Calu3 (cell line): ENCODE data around the gene KCTD21. TPM values are rescaled to one million over a fixed set of nuclear protein-coding genes. Genes with fewer than 3 reads are reported as not detected.
"Not testable (repeated sequence)": the region's sequence is repeated elsewhere in the genome, so short reads cannot be mapped to it uniquely, and the experiment has no call there.

Experiments
- Bru-seq: library from RNA; stranded (reverse); fragments of 400-500 nt; gene quantifications from one replicate; lab custom pipeline; 2021; lab: Mats Ljungman, UMichigan
- BruChase-seq, 2 experiments: library from RNA; stranded (reverse); fragments of 400-500 nt; gene quantifications; one replicate each; lab custom pipeline; 2021; lab: Mats Ljungman, UMichigan
- BruUV-seq: library from RNA; stranded (reverse); fragments of 400-500 nt; replicated peaks from 2 replicates; lab custom pipeline; 2021; lab: Mats Ljungman, UMichigan
- CTCF ChIA-PET: fragments of 300-600 bp; sonication (Branson Sonifier 250); formaldehyde crosslinking; loops from one replicate; lab custom pipeline; 2022; ENCODE audit warnings: antibody characterized with exemption; lab: Charles Lee
- DNase-seq: peaks from one replicate; pipeline ENCODE4 v3.0.0; 2022
- H3K27ac Mint-ChIP-seq: one replicate; pipeline ENCODE4 v1.8.0; 2022; ENCODE audit warnings: mixed read lengths; ENCODE audit not compliant: unreplicated experiment
- H3K27me3 Mint-ChIP-seq: one replicate; pipeline ENCODE4 v1.8.0; 2022; ENCODE audit warnings: mixed read lengths; ENCODE audit not compliant: unreplicated experiment
- H3K36me3 Mint-ChIP-seq: one replicate; pipeline ENCODE4 v1.8.0; 2022; ENCODE audit warnings: mild to moderate bottlenecking, moderate library complexity, mixed read lengths; ENCODE audit not compliant: insufficient read depth, unreplicated experiment
- H3K4me1 Mint-ChIP-seq: one replicate; pipeline ENCODE4 v1.8.0; 2022; ENCODE audit warnings: mild to moderate bottlenecking, low read depth, mixed read lengths; ENCODE audit not compliant: unreplicated experiment
- H3K4me3 Mint-ChIP-seq: one replicate; pipeline ENCODE4 v1.8.0; 2022; ENCODE audit warnings: mild to moderate bottlenecking, low read depth, moderate library complexity, mixed read lengths; ENCODE audit not compliant: unreplicated experiment
- H3K9me3 Mint-ChIP-seq: one replicate; pipeline ENCODE4 v1.8.0; 2022; ENCODE audit warnings: low read depth, mixed read lengths; ENCODE audit not compliant: unreplicated experiment
- intact Hi-C: fragments of 100-400 bp; cut with micrococcal nuclease; formaldehyde crosslinking; loops from one replicate; pipeline ENCODE4 v1.10.0; 2022; ENCODE audit not compliant: unreplicated experiment
- long read RNA-seq: library from polyadenylated mRNA; stranded (forward); transcript quantifications from one replicate; pipeline ENCODE4 v2.0.0, GENCODE V29; 2022
- total RNA-seq: library from RNA; stranded (reverse); gene quantifications from 2 replicates; pipeline ENCODE4 v1.2.3, GENCODE V29; 2022
- TF ChIP-seq, protein P1 (sequence below): fragments of 200-600 bp; IDR thresholded peaks from one replicate; pipeline ENCODE4 v1.8.0; 2022; ENCODE audit warnings: antibody characterized with exemption; ENCODE audit not compliant: unreplicated experiment

The KCTD21 gene, protein sequence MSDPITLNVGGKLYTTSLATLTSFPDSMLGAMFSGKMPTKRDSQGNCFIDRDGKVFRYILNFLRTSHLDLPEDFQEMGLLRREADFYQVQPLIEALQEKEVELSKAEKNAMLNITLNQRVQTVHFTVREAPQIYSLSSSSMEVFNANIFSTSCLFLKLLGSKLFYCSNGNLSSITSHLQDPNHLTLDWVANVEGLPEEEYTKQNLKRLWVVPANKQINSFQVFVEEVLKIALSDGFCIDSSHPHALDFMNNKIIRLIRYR
- total RNA-seq = 8.5 and 8.7 TPM in 2 replicates
- Bru-seq, nascent RNA = percentile 50 among the genes with signal in this experiment
- percentile 57 among the genes with signal in this experiment for BruChase-seq, experiment 1, labeled RNA remaining after a 6-hour chase
- BruChase-seq, experiment 2, labeled RNA remaining after a 2-hour chase = percentile 60 among the genes with signal in this experiment
- long read RNA-seq, partial matches to known transcripts = 0 of 4 reads
- long read RNA-seq, other reads (novel, unspliced or antisense) = 3 of 4 reads

DNA sequence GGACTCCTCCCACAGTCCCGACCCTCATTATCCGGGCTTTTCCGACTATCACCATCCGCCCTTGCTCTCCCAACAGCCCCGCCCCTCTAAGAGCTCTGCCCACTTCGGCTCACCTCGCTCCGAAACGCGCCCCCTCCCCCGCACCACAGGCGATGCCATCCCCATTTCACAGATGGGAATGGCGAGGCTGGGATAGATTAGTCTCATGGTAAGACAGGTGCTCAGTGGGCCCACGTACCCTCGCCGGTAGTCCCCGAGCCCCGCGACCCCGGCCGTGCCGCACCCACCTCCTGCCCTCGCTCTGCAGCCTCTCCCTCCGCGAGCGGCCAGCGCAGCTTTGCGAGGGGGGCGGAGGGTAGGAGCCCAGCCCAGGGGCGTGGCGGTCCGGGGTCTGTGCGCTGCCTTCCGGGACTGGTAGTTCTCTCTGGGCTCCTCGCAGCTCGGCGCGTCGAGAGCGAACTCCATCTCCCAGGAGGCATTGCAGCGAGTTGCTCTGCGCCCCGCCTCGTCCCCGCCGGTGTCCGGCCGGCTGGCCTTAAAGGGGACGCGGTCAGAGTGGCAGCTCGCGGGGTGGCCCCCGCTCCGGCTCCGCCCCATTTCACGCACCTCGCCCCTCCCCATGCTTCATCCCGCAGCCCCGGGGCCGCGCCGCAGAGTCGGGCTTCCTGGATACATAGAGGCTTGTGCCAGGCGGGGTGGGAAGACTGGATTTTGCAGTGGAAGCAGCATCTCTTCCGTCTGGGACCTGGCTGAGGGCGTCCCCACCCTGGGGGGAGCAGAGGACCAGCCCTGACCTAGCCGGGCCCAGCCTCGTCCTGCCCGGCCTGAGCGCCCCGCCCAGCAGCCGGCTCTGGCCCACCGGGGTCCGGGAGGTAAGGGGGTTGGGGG is at the start of gene KCTD21, which contains the start of gene USP35:
KCTD21 (minus strand) TSS at position 341 of the 888 bp plus-strand sequence. CDS start 14,072 bp downstream, outside the sequence.
USP35 (plus strand) TSS at position 634 of the 888 bp plus-strand sequence. CDS start 7,327 bp downstream, outside the sequence.
- CTCF ChIA-PET = interaction anchor here (0.5 to 0.7 kb wide), 6 partner anchors 40 to 1462 kb away, joined by 3 to 7 read pairs (median 3); no protein-coding TSS in a partner anchor
- BruUV-seq = no TSS peak

GRCh38 chr11:78237293-78238046 is 49.0 kb upstream of the KCTD21 start:
- intact Hi-C loops = no loop called here
- no peak overlapping the region for H3K4me3 Mint-ChIP-seq
- DNase-seq = no peak
- no peak overlapping the region for H3K27ac Mint-ChIP-seq
- H3K4me1 Mint-ChIP-seq = no peaks in the 10 kb centered on the region
- no peaks in the 10 kb centered on the region for H3K9me3 Mint-ChIP-seq
- TF ChIP-seq, protein P1, sequence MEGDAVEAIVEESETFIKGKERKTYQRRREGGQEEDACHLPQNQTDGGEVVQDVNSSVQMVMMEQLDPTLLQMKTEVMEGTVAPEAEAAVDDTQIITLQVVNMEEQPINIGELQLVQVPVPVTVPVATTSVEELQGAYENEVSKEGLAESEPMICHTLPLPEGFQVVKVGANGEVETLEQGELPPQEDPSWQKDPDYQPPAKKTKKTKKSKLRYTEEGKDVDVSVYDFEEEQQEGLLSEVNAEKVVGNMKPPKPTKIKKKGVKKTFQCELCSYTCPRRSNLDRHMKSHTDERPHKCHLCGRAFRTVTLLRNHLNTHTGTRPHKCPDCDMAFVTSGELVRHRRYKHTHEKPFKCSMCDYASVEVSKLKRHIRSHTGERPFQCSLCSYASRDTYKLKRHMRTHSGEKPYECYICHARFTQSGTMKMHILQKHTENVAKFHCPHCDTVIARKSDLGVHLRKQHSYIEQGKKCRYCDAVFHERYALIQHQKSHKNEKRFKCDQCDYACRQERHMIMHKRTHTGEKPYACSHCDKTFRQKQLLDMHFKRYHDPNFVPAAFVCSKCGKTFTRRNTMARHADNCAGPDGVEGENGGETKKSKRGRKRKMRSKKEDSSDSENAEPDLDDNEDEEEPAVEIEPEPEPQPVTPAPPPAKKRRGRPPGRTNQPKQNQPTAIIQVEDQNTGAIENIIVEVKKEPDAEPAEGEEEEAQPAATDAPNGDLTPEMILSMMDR = no peak
- BruUV-seq = no TSS peak
- H3K27me3 Mint-ChIP-seq = no peaks in the 10 kb centered on the region
- CTCF ChIA-PET = interaction anchor here (0.6 kb wide), 1 partner anchor 31 kb away, joined by 5 read pairs; no protein-coding TSS in a partner anchor
- H3K36me3 Mint-ChIP-seq = no peaks in the 10 kb centered on the region

More for the DNA sequence above, at the start of gene KCTD21, which contains the start of gene USP35:
- H3K4me1 Mint-ChIP-seq = peaks cover 44% of the 10 kb centered on the region
- peaks cover 26% of the 10 kb centered on the region for H3K36me3 Mint-ChIP-seq
- H3K4me3 Mint-ChIP-seq = peak within 1 kb of the TSS; percentile 99
- intact Hi-C loops = no loop called here
- peak within 1 kb of the TSS; percentile 73 for H3K27ac Mint-ChIP-seq
- no peaks in the 10 kb centered on the region for H3K27me3 Mint-ChIP-seq
- DNase-seq = peak; percentile 97
- H3K9me3 Mint-ChIP-seq = no peaks in the 10 kb centered on the region
- TF ChIP-seq, protein P1 = no peak

- no peaks in the 10 kb centered on the region for H3K27me3 Mint-ChIP-seq
- intact Hi-C loops = no loop called here
- DNase-seq = no peak
- TF ChIP-seq, protein P1 = no peak
- H3K36me3 Mint-ChIP-seq = no peaks in the 10 kb centered on the region
- no TSS peak for BruUV-seq
- CTCF ChIA-PET = no interaction called here
- H3K9me3 Mint-ChIP-seq = no peaks in the 10 kb centered on the region
- no peaks in the 10 kb centered on the region for H3K4me1 Mint-ChIP-seq
- no peak overlapping the region for H3K4me3 Mint-ChIP-seq
- no peak overlapping the region for H3K27ac Mint-ChIP-seq
Observed at GRCh38 chr11:78234006-78234405, 45.6 kb upstream of the KCTD21 start.

DNA sequence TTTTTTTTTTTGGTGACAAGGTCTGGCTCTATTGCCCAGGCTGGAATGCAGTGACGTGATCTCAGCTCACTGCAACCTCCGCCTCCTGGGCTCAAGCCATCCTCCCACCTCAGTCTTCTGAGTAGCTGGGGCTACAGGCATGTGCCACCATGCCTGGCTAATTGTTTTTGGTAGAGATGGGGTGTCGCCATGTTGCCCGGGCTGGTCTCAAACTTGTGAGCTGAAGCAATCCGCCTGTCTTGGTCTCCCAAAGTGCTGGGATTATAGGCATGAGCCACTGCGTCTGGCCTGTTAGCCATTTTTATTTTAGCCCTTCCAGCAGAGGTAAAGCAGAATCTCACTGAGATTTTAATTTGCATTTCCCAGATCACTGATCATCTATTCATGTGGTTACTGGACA is 44.6 kb upstream of the KCTD21 start:
- DNase-seq, H3K9me3 Mint-ChIP-seq, intact Hi-C loops, H3K27me3 Mint-ChIP-seq, H3K4me1 Mint-ChIP-seq, H3K4me3 Mint-ChIP-seq, H3K36me3 Mint-ChIP-seq, H3K27ac Mint-ChIP-seq, BruUV-seq: not testable (repeated sequence)
- CTCF ChIA-PET = interaction anchor here (0.6 kb wide), 1 partner anchor 180 kb away, joined by 3 read pairs; no protein-coding TSS in a partner anchor
